HFF-Myc (cell line): ENCODE measurements around the gene TMEM219.
"Not testable (repeated sequence)": the region's sequence is repeated elsewhere in the genome, so short reads cannot be mapped to it uniquely, and the experiment has no call there.

ENCODE experiments used
- DNase-seq: peaks from one replicate; pipeline ENCODE4 v3.0.0-alpha.2; 2011; ENCODE audit warnings: low read depth; ENCODE audit errors: extremely low read depth
- H3K4me3 ChIP-seq: replicated peaks from 2 replicates; pipeline ENCODE4 v1.5.1; 2011; ENCODE audit warnings: low read depth, mild to moderate bottlenecking, control low read depth, low read length
- TF ChIP-seq, protein P1 (sequence below): IDR thresholded peaks from 2 replicates; pipeline ENCODE4 v1.5.1; 2012; ENCODE audit warnings: mild to moderate bottlenecking, low read depth, low read length, control low read depth; ENCODE audit errors: missing control alignments

Gene TMEM219

DNA sequence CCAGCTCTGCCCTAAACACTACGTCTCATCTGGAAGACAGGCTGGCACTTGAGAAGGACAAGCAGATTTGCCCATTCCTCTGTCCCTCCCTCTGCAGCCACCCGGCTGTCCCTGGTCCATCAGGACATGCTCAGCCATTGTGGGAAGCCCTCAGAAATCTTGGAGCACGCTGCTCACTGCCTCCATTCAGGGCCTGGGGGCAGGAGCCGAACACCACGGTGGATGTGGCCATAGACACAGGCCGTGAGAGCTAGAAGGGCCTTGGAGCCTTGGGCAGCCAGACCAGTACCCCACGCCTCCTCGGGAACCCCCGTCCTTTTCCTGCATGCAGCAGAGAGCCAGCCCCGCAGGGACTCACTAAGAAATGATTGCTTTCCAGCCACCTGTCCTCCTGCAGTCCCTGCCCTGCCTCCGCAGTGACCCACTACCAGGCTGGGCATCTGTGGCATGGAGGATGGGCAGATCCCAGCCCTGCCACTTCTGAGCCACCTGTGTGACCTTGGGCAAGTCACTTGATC, 45.6 kb downstream of the TMEM219 start:
- TF ChIP-seq, protein P1, sequence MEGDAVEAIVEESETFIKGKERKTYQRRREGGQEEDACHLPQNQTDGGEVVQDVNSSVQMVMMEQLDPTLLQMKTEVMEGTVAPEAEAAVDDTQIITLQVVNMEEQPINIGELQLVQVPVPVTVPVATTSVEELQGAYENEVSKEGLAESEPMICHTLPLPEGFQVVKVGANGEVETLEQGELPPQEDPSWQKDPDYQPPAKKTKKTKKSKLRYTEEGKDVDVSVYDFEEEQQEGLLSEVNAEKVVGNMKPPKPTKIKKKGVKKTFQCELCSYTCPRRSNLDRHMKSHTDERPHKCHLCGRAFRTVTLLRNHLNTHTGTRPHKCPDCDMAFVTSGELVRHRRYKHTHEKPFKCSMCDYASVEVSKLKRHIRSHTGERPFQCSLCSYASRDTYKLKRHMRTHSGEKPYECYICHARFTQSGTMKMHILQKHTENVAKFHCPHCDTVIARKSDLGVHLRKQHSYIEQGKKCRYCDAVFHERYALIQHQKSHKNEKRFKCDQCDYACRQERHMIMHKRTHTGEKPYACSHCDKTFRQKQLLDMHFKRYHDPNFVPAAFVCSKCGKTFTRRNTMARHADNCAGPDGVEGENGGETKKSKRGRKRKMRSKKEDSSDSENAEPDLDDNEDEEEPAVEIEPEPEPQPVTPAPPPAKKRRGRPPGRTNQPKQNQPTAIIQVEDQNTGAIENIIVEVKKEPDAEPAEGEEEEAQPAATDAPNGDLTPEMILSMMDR, result no peak
- no peak overlapping the region for H3K4me3 ChIP-seq
- DNase-seq, result no peak

DNA sequence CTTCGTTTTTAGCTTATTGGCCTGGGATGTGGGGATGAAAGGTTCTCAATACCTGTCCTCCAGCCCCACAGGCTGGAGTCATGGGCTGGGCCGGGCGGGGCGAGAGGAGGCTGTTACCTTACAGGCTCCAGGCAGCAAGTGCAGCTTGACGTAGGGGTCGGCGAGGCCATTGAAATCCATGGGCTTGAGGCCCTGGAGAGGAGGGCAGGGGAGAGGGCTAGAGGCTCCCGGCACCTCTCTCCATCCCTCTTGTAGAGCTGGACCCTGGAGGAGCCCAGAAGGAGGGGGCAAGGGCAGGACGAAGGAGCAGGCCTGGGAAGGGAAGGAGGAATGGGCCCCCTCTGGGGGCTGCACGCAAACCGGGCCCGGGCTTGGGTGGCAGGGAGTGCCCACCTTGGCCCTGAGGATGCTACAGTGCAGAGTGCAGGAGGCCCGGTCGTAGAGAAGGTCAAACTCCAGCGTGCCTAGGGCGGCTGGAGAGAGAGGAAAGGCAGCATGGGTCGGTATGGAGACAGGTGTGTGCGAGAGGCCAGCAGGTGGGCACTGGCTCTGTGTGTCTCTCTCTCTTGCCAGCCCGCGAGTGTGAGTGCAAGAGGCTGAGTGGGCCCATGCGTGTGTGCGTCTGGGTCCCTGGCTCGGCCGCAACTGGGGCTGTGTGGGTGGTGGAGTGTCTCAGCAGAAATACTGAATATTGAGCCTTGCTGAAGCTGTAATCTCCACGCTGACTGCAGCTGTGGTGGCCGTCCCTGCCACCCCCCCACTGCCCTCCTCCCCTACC, 47.4 kb downstream of the TMEM219 start:
- H3K4me3 ChIP-seq, result no peak overlapping the region
- TF ChIP-seq, protein P1, result no peak
- DNase-seq, result no peak

DNA sequence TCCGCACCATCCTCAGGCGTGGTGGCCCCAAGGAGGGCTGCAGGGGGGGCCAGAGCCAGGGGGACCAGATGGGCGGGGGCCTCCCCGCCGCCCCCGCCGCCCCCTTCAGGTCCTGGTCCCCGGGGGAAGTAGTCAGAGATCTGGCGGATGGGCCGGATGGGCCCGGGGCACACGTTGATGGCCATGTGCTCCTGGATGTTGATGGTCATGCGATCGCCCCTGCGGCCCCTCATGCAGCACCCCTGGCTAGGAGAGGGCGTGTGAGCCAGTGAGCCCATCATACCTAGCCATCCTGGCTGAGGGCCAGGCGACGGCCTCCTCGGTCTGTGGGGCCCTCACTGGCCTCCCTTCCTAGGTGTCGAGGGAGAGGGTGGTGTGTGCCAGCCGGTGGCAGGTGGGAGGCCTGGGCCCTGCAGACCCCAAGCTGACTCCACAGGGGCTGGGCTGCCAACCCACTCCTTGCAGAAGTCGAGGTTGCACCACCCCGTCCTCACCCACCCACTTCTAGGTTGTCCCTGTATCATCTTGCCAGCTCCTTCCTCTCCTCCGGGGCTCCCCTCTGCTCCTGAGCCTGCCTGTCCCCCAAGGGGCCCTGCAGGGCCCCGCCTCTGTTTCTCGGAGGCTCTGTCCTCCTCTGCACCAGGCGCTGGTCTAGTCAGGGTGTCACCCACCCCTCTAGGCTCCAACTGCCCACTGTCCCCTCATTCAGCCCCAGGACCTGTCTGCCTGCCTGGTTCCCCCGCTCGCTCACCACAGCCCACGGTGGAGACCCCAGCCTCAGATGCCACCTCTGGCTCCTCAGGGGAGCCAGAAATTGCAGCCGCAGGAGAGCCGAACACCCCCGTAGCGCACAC, 48.3 kb downstream of the TMEM219 start:
- DNase-seq, result no peak
- TF ChIP-seq, protein P1, result no peak
- peak overlapping the region; percentile 38 for H3K4me3 ChIP-seq

DNA sequence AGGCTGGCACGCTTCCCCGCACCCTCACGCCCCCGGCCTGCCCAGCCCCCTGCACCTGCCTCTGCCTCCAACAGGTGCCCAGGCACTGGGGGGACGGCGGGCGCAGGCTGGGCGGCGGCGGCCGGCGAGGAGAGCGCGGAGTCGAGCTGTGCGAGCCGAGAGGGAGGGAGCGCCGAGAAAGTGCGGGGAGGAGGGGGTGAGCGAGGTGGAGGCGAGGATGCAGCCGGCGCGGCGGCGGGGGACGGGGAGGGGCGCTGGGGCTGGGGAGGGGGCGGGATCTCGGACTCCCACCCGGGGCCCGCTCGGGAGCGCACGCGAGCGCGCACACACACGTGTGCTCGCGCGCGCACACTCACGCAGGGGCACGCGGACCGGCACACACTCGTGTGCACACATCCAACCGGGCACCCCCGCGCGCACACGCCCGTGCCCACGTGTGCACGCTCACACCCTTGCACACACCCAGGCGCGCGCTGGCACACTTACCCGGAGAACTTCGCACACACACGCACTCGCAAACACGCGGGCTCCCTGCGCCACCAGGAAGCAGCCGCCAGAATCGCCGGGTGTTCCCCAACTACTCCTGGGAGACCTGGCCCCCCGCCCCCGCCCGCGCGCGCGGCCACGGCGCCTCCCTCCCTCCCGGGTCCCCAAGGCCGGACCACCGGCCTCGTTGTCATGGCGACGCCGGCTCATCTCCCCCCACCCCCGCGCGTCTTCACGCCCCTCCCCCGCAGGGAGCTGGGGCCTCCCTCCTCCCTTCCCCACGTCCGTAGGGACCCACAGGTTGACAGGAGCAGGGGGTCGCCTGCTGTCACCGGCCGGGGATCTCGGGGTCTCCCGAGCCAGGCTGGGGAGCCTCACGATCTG, 49.2 kb downstream of the TMEM219 start, which contains the start of gene DOC2A:
TSS of gene DOC2A (minus strand) at position 184 of the 870 bp plus-strand sequence. CDS start 805 bp downstream, outside the sequence.
- TF ChIP-seq, protein P1, result no peak
- no peak for DNase-seq
- H3K4me3 ChIP-seq, result peak within 1 kb of the TSS; percentile 38

DNA sequence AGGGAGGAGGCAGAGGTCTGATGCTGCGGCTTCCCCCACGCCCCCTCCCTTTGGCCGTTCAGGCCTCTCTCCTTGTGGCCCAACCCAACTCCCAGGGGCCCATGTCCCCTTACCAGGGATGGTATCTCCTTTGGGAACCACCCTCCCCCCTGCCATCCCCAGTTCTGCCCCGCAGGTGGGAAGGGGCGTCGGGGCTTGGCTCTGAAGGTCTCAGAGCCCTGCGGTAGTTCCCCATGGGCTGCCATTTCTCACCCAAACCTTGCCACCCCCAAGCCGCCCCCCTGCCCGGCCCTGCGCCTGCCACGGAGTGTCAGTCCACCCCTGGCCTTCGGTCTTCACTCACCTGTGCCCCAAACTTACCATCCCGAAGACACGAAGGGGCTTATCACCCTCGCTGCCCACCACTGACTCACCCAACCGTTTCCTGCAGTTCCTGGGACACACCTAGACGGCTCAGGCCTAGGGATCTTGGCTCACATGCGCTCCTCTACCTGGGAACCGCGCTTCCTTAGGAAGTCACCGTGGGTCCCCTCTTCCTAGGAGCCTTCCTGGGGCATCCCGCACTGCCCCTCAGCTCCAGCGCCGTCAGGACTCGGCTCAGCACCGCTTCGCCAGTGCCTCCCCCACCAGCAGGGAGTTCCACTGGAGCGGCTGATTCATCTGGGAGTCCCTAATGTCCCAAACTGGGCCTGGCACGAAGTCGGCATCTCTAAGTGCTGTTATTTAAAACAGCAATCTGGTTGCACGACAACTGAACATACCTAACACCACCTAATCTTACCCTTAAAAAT, 50.0 kb downstream of the TMEM219 start:
- no peak overlapping the region for H3K4me3 ChIP-seq

DNA sequence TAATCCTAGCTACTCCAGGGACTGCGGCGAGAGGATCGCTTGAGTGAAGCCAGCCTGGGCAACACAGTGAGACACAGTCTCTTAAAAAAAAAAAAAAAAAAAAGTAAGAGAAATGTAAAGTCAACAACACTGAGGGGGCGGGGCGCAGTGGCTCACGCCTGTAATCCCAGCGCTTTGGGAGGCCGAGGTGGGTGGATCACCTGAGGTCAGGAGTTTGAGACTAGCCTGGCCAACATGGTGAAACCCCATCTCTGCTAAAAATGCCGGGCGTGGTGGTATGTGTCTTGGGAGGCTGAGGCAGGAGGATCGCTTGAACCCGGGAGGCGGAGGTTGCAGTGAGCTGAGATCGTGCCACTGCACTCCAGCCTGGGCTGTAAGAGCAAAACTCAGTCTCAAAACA, 50.7 kb downstream of the TMEM219 start:
- DNase-seq, H3K4me3 ChIP-seq: not testable (repeated sequence)

More for the DNA sequence above, 50.0 kb downstream of the TMEM219 start:
- no peak for DNase-seq
- TF ChIP-seq, protein P1, result no peak

DNA sequence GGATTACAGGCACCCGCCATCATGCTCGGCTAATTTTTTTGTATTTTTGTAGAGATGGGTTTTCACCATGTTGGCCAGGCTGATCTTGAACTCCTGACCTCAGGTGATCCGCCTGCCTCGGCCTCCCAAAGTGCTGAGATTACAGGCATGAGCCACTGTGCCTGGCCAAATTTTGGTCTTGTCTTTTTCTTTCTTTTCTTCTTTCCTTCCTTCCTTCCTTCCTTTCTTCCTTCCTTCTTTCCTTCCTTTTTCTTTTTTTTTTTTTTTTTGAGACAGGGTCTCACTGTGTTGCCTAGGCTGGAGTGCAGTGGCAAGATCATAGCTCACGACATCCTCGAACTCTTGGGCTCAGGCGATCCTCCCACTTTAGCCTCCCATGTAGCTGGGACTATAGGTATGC, 53.6 kb downstream of the TMEM219 start:
- not testable (repeated sequence) for H3K4me3 ChIP-seq, DNase-seq
